ENCODE results near the gene ALOX15. TPM values are rescaled to one million over a fixed set of nuclear protein-coding genes. Genes with fewer than 3 reads are reported as not detected.
A peak's percentile ranks its signal among the peaks of the same experiment; 100 is the strongest.
"Not testable (repeated sequence)": the region's sequence is repeated elsewhere in the genome, so short reads cannot be mapped to it uniquely, and the experiment has no call there.

Gene ALOX15
- total and polyA plus RNA-seq, 4 donors, result not detected

DNA sequence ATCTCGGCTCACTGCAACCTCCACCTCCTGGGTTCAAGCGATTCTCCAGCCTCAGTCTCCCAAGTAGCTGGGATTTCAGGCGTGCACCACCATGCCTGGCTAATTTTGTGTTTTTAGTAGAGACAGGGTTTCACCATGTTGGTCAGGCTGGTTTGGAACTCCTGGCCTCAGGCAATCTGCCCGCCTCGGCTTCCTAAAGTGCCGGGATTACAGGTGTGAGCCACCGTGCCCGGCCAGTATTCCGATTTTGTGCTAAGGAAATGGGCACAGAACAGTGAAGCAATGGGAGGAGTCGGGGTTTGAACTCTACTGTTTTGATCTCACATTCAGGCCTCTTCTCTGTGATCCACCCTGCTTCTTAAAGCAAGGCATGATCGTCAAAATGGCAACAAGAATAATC, 36.7 kb downstream of the ALOX15 start:
- 94 to 97% methylated on average over 11 of the region's 11 CpGs for WGBS, 2 donors
- not testable (repeated sequence) for H3K4me1 ChIP-seq (ENCODE audit: control insufficient read depth in 1 of 2, insufficient read depth in 2 of 2, low read length in 2 of 2)

DNA sequence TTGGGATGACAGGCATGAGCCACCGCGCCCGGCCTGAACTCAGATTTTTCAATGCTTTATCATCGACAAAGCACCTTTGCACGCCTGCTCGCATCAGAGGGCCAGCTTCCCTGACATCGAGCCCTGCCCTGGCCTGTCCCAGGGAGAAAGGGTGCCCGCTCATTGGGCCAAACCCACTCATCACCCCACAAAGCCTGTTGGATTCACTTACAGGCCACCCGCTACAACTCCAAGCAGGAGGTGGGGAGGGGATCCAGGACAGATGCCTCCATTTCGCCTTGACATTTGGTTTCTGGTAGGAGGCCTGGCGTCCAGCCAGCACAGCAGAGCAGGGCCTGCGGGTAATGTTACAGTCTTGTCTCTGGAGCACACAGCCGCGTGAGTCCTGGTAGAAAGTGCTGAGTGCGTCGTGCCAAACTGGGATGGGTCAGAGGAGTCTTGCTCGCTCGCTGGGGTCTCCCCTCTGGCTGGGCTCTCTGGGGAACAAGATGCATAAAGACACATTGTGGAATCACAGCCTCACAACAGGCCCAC, 37.3 kb downstream of the ALOX15 start:
- Histone ChIP-seq H3K27ac (ENCODE audit: low read depth in 1 of 2, low read length in 2 of 2) (no peak overlapping the region), H3K9me3 (ENCODE audit: control insufficient read depth, low read length) (no peaks in the 10 kb centered on the region), H3K27me3 (ENCODE audit: control insufficient read depth in 1 of 2, insufficient read depth in 2 of 2, low read length in 1 of 2) (no peaks in the 10 kb centered on the region), H3K4me3 (ENCODE audit: low read length in 2 of 2) (no peak overlapping the region), H3K36me3 (ENCODE audit: control insufficient read depth in 1 of 2, insufficient read depth in 2 of 2, low read length in 1 of 2) (no peaks in the 10 kb centered on the region), H3K4me1 (ENCODE audit: control insufficient read depth in 1 of 2, insufficient read depth in 2 of 2, low read length in 2 of 2) (no peaks in the 10 kb centered on the region)
- ATAC-seq (ENCODE audit: low FRiP score), result no peak
- intact Hi-C loops (cut with DNase I), result no loop called here
- DNase-seq, result peak in 1 of 2 donors; percentile 53
- WGBS, 2 donors, result 74 to 75% methylated on average over 18 of the region's 18 CpGs

More for the DNA sequence above, 36.7 kb downstream of the ALOX15 start:
- H3K27me3 ChIP-seq (ENCODE audit: control insufficient read depth in 1 of 2, insufficient read depth in 2 of 2, low read length in 1 of 2); intact Hi-C loops (cut with DNase I); H3K36me3 ChIP-seq (ENCODE audit: control insufficient read depth in 1 of 2, insufficient read depth in 2 of 2, low read length in 1 of 2); H3K27ac ChIP-seq (ENCODE audit: low read depth in 1 of 2, low read length in 2 of 2); H3K4me3 ChIP-seq (ENCODE audit: low read length in 2 of 2); H3K9me3 ChIP-seq (ENCODE audit: control insufficient read depth, low read length); ATAC-seq (ENCODE audit: low FRiP score): not testable (repeated sequence)
- DNase-seq, result peak in 1 of 2 donors; percentile 18

DNA sequence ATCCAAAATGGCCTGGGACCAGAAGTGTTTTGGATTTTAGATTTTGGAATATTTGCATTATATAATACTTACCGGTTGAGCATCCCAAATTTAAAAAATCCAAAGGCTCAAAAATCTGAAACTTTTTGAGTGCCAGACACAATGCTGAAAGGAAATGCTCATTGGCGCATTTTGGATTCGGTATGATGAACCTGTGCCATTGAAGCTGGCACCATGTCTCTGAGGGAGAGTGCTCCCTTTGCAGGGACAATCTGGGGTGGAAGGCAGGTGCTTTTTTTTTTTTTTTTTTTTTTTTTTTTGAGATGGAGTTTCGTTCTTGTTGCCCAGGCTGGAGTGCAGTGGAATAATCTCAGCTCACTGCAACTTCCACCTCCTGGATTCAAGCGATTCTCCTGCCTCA, 39.4 kb downstream of the ALOX15 start:
- no peaks in the 10 kb centered on the region for H3K27me3 ChIP-seq (ENCODE audit: control insufficient read depth in 1 of 2, insufficient read depth in 2 of 2, low read length in 1 of 2)

DNA sequence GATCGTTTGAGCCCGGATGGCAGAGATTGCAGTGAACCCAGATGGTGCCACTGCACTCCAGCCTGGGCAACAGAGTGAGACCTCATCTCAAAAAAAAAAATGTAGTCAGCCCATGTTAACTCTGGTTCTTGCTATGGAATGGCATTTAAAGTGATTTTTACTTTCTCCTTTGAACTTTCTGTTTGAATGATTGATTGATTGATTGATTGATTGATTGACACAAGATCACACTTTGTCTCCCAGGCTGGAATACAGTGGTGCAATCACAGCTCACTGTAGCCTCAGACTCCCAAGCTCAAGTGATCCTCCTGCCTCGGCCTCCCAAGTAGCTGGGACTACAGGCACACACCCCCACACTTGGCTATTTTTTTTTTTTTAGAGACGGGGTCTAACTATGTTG, 40.2 kb downstream of the ALOX15 start:
- intact Hi-C loops (cut with DNase I), result no loop called here
- Histone ChIP-seq H3K36me3 (ENCODE audit: control insufficient read depth in 1 of 2, insufficient read depth in 2 of 2, low read length in 1 of 2) (no peaks in the 10 kb centered on the region), H3K27ac (ENCODE audit: low read depth in 1 of 2, low read length in 2 of 2) (no peak overlapping the region), H3K9me3 (ENCODE audit: control insufficient read depth, low read length) (no peaks in the 10 kb centered on the region), H3K4me3 (ENCODE audit: low read length in 2 of 2) (no peak overlapping the region), H3K27me3 (ENCODE audit: control insufficient read depth in 1 of 2, insufficient read depth in 2 of 2, low read length in 1 of 2) (no peaks in the 10 kb centered on the region), H3K4me1 (ENCODE audit: control insufficient read depth in 1 of 2, insufficient read depth in 2 of 2, low read length in 2 of 2) (no peaks in the 10 kb centered on the region)
- WGBS, 2 donors, result 95 to 97% methylated on average over 4 of the region's 4 CpGs
- DNase-seq, result no peak
- no peak for ATAC-seq (ENCODE audit: low FRiP score)

More for the DNA sequence above, 39.4 kb downstream of the ALOX15 start:
- no peaks in the 10 kb centered on the region for H3K36me3 ChIP-seq (ENCODE audit: control insufficient read depth in 1 of 2, insufficient read depth in 2 of 2, low read length in 1 of 2)
- no peak for DNase-seq
- H3K4me3 ChIP-seq (ENCODE audit: low read length in 2 of 2), result no peak overlapping the region
- H3K9me3 ChIP-seq (ENCODE audit: control insufficient read depth, low read length), result no peaks in the 10 kb centered on the region
- no peak for ATAC-seq (ENCODE audit: low FRiP score)
- H3K27ac ChIP-seq (ENCODE audit: low read depth in 1 of 2, low read length in 2 of 2), result no peak overlapping the region
- intact Hi-C loops (cut with DNase I), result no loop called here
- WGBS, 2 donors, result 79 to 82% methylated on average over 5 of the region's 5 CpGs
- H3K4me1 ChIP-seq (ENCODE audit: control insufficient read depth in 1 of 2, insufficient read depth in 2 of 2, low read length in 2 of 2), result no peaks in the 10 kb centered on the region

DNA sequence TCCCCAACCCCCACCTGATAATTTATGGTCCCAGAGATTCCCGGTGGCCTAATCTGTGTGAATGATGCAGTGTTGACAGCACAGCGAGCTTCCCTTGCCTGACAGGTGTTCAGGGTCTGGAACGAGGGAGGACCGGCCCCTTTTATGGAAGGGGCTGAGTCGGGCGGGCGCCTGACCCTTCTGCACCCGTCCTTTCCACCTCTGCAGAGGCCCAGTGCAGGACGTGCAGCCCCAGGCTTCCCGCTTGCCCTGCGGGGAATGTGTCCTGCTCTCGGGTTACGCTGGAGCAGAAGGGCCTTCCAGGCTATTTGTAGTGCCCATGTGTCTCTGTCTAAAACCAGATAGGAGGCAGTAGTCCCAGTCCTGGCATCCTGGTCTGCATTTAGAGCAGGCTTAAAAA, 40.9 kb downstream of the ALOX15 start:
- 72 to 74% methylated on average over 13 of the region's 13 CpGs for WGBS, 2 donors
- ATAC-seq (ENCODE audit: low FRiP score) (no peak), DNase-seq (no peak)
- no peak overlapping the region for H3K4me3 ChIP-seq (ENCODE audit: low read length in 2 of 2)
- no peaks in the 10 kb centered on the region for H3K9me3 ChIP-seq (ENCODE audit: control insufficient read depth, low read length)
- H3K4me1 ChIP-seq (ENCODE audit: control insufficient read depth in 1 of 2, insufficient read depth in 2 of 2, low read length in 2 of 2), result no peaks in the 10 kb centered on the region
- intact Hi-C loops (cut with DNase I), result no loop called here
- no peaks in the 10 kb centered on the region for H3K27me3 ChIP-seq (ENCODE audit: control insufficient read depth in 1 of 2, insufficient read depth in 2 of 2, low read length in 1 of 2)
- no peak overlapping the region for H3K27ac ChIP-seq (ENCODE audit: low read depth in 1 of 2, low read length in 2 of 2)
- no peaks in the 10 kb centered on the region for H3K36me3 ChIP-seq (ENCODE audit: control insufficient read depth in 1 of 2, insufficient read depth in 2 of 2, low read length in 1 of 2)

DNA sequence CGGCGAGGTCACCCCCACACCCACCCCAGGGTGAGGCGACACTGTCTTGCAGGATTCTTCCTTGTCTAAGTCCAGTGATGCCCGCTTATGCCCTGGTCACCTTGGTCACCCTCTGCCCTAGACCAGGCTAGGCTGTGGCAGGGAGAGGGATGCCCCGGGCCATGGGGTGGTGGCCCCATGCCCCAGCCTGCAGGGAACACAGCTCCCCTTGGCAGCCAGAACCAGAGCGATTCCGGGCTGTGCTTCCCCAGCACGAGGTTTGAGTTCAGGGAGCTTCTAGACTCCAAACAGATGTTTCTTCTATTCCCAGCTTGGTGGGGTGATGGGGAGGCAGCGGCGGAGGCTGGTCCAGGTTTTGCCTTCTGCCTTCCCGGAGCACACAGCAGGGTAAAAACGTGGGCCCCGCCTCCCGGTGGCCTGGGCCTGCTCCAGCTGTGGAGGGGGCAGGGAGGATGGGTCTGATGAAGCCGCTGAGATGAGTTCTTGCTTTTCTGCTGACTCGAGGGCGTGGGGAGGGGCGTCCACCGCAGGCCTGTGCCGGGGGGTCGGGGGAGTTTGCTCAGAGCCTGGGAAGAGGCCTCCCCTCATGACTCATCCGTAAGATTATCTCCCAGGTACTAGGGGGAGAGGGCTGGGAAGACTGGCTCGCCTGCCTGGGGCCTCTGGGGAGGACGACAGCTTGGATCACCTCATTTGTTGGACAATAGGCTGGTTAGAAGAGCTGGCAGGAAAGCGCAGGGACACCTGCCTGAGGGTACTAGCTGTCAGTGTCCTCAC, 41.8 kb downstream of the ALOX15 start:
- ATAC-seq (ENCODE audit: low FRiP score) (peak; percentile 53), DNase-seq (peak in 1 of 2 donors; percentile 79)
- intact Hi-C loops (cut with DNase I), result no loop called here
- Histone ChIP-seq H3K36me3 (ENCODE audit: control insufficient read depth in 1 of 2, insufficient read depth in 2 of 2, low read length in 1 of 2) (no peaks in the 10 kb centered on the region), H3K4me1 (ENCODE audit: control insufficient read depth in 1 of 2, insufficient read depth in 2 of 2, low read length in 2 of 2) (no peaks in the 10 kb centered on the region), H3K27ac (ENCODE audit: low read depth in 1 of 2, low read length in 2 of 2) (no peak overlapping the region), H3K9me3 (ENCODE audit: control insufficient read depth, low read length) (no peaks in the 10 kb centered on the region), H3K4me3 (ENCODE audit: low read length in 2 of 2) (no peak overlapping the region), H3K27me3 (ENCODE audit: control insufficient read depth in 1 of 2, insufficient read depth in 2 of 2, low read length in 1 of 2) (no peaks in the 10 kb centered on the region)
- WGBS, 2 donors, result 65 to 70% methylated on average over 24 to 25 of the region's 25 CpGs

DNA sequence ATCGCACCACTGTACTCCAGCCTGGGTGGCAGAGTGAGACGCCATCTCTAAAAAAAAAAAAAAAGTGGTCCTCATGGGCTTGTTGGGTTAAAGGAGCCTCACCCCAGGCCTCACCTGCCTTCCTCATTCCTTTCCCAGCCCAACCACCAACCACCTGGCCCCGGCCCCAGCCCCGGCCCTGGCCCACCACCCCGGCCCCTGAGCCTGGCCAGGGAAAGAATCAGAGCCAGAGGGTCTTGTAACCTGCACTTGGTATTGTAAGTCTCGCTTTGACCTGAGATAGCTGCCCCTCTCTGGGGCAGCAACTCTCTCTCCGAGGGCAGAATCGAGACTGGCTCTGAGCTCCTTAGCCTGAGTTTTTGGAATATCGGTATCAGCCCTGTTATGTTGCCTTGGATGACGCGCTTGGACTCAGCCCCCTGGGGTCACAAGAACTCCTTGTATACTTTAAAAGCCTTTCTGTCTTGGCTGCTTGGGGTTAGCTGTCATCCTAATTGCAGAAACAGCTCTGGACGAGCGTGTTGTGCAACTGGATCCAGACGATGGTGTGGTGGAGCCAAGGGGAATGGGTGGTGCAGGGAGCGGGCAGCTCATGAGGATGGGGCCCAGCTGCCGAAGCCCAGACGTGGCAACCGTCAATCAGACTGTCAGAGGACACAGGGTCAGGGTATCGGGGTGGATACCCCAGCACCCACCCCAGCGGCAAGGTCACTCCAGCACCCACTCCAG, 42.5 kb downstream of the ALOX15 start:
- Histone ChIP-seq H3K9me3 (ENCODE audit: control insufficient read depth, low read length) (no peaks in the 10 kb centered on the region), H3K27me3 (ENCODE audit: control insufficient read depth in 1 of 2, insufficient read depth in 2 of 2, low read length in 1 of 2) (no peaks in the 10 kb centered on the region), H3K4me1 (ENCODE audit: control insufficient read depth in 1 of 2, insufficient read depth in 2 of 2, low read length in 2 of 2) (no peaks in the 10 kb centered on the region), H3K36me3 (ENCODE audit: control insufficient read depth in 1 of 2, insufficient read depth in 2 of 2, low read length in 1 of 2) (no peaks in the 10 kb centered on the region), H3K27ac (ENCODE audit: low read depth in 1 of 2, low read length in 2 of 2) (no peak overlapping the region), H3K4me3 (ENCODE audit: low read length in 2 of 2) (no peak overlapping the region)
- 90% methylated on average over 20 of the region's 20 CpGs for WGBS, 2 donors
- intact Hi-C loops (cut with DNase I), result no loop called here
- ATAC-seq (ENCODE audit: low FRiP score), result peak; percentile 68
- peak; percentile 65 to 71 for DNase-seq

DNA sequence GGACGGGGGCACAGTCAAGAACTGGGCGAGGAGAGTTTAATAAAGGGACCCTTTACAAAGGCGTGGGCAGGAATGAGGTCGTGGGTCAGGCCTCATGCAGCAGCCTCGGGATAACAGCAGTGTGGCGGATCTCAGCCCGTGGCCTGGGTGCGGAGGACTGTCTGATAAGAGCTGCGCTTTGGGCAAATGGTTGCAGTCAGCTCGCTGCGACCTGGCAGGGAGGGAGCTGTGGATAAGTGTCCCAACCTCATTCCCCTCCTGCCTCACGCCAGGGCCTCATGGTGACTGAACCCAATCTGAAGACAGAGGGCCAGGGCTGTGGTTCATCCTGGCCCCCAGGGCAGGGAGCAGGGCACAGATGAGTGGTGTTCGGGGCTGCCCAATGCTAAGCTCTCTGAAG, 43.5 kb downstream of the ALOX15 start:
- Histone ChIP-seq H3K4me1 (ENCODE audit: control insufficient read depth in 1 of 2, insufficient read depth in 2 of 2, low read length in 2 of 2) (no peaks in the 10 kb centered on the region), H3K27ac (ENCODE audit: low read depth in 1 of 2, low read length in 2 of 2) (no peak overlapping the region), H3K4me3 (ENCODE audit: low read length in 2 of 2) (no peak overlapping the region), H3K9me3 (ENCODE audit: control insufficient read depth, low read length) (no peaks in the 10 kb centered on the region), H3K36me3 (ENCODE audit: control insufficient read depth in 1 of 2, insufficient read depth in 2 of 2, low read length in 1 of 2) (no peaks in the 10 kb centered on the region), H3K27me3 (ENCODE audit: control insufficient read depth in 1 of 2, insufficient read depth in 2 of 2, low read length in 1 of 2) (no peaks in the 10 kb centered on the region)
- intact Hi-C loops (cut with DNase I), result no loop called here
- 84 to 86% methylated on average over 12 to 13 of the region's 13 CpGs for WGBS, 2 donors
- ATAC-seq (ENCODE audit: low FRiP score) (no peak), DNase-seq (peak; percentile 39 to 63)

Measured in aorta (tissue), 5 donors.